A549 treated with CORT108297 at 1 μM for 4 hours (cell line): ENCODE measurements around the gene NMU. TPM values are rescaled to one million over a fixed set of nuclear protein-coding genes. Genes with fewer than 3 reads are reported as not detected.

Experiments
- total RNA-seq: library from RNA; stranded (reverse); fragments of 200-300 nt; extraction: Qiagen RNA extraction; gene quantifications from 5 replicates; pipeline ENCODE4 v1.2.3, GENCODE V29; 2022

NMU gene, protein sequence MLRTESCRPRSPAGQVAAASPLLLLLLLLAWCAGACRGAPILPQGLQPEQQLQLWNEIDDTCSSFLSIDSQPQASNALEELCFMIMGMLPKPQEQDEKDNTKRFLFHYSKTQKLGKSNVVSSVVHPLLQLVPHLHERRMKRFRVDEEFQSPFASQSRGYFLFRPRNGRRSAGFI
- 0.43 to 1.1 TPM (median 0.53 TPM) in 5 replicates for total RNA-seq

GRCh38 chr4:55635741-55636655 is at the start of gene NMU:
Gene NMU, minus strand, starts transcription at chr4:55636298. Its CDS starts 106 bp downstream, at chr4:55636192.

GRCh38 chr4:55592014-55592413 is 44.1 kb downstream of the NMU start, which contains the start of gene PDCL2:
Gene PDCL2, minus strand, starts transcription at chr4:55592245. Its CDS starts 136 bp downstream, at chr4:55592109.

DNA sequence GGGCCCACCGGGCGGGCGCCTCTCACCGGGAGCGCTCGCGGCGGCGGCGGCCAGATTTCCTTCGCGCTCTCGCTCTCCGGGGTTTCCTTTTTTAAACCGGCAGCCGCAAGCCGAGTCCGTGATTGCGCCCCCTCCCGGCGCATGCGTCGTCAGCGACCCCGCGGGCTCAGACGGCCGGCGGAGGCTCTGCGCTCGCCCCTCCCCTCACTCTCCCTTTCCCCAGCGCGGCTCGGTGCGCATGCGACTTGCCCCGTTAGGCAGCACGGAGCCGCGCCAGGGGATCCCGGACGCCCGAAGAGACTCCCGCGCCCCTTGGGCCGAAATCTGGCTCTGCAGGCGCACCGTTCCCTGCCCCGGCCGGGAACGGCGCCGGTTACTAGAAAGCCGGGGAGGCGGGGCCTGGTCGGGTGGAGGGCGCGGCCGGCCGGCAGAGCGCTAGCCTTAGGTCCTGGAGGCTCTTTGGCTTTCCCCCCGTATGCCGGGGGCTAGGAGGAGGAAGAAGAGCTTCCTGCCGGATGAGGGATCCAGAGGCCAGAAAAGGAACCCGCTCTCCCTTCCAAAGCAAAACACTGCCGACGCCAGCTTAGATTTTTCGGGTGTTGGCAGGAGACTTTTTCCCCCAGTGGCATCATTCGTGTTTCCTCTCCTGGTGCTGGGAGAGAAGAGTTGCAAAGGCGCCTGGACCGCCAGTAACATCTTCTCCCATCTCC is 89.2 kb downstream of the NMU start, which contains the start of gene CLOCK:
Gene CLOCK (minus strand): TSS at position 154 of the 710 bp plus-strand sequence. CDS start 64,124 bp downstream, outside the sequence.

Other genes starting within 250 kb of the NMU start
- 51.1 to 60.2 TPM (median 55.5 TPM) in 5 replicates for gene TMEM165, start 240.3 kb downstream of the NMU start, total RNA-seq
- gene CLOCK, start 89.4 kb downstream of the NMU start, total RNA-seq, result 4.2 to 6.2 TPM (median 4.9 TPM) in 5 replicates
- gene PDCL2, start 44.1 kb downstream of the NMU start, total RNA-seq, result not detected in 5 replicates
- not detected in 5 replicates for gene EXOC1L, start 183.5 kb upstream of the NMU start, total RNA-seq
- gene EXOC1, start 217.3 kb upstream of the NMU start, total RNA-seq, result 12.6 to 21.3 TPM (median 13.6 TPM) in 5 replicates